B cell (primary cell): ENCODE measurements around the gene SMAD9. TPM values are rescaled to one million over a fixed set of nuclear protein-coding genes. Genes with fewer than 3 reads are reported as not detected.

Source experiments
- ATAC-seq: fragments of 200-7000 bp; cut with Tn5 transposase; one replicate; pipeline ENCODE4 v1.10.0; 2021; ENCODE audit warnings: low read depth, mild to moderate bottlenecking, moderate number of reproducible peaks, moderate library complexity
- CTCF ChIA-PET: fragments of 350-600 bp; sonication (Branson Sonifier 250); formaldehyde crosslinking; loops from one replicate; lab custom pipeline; 2021; ENCODE audit warnings: antibody characterized with exemption, inconsistent platforms; lab: Charles Lee
- POLR2A ChIA-PET: fragments of 350-600 bp; sonication (Branson Sonifier 250); formaldehyde crosslinking; loops from one replicate; lab custom pipeline; 2021; ENCODE audit warnings: antibody characterized with exemption; lab: Charles Lee
- DNase-seq: peaks from one replicate; pipeline ENCODE4 v3.0.0; 2013
- H2AFZ ChIP-seq: 2 replicates; pipeline ENCODE4 v1.6.1; 2012; ENCODE audit warnings: mild to moderate bottlenecking, low read depth, low read length; ENCODE audit not compliant: insufficient read depth, poor library complexity, severe bottlenecking
- H3K27ac ChIP-seq, 2 donors: 1 replicate in 1 of 2; 2 replicates in 1 of 2; pipeline ENCODE4 v1.5.1; 2012 to 2013; ENCODE audit warnings: low read length in 2 of 2, mild to moderate bottlenecking in 2 of 2, moderate library complexity in 1 of 2
- H3K27me3 ChIP-seq, 4 experiments: fragments of 200-600 bp in 1 of 4; sonication (generic) in 1 of 4; replicated peaks in 1 of 4; 1 replicate in 2 of 4; 2 replicates in 2 of 4; pipeline versions ENCODE4 v1.6.1 to v1.7.0; 2013 to 2016; ENCODE audit warnings: low read length in 3 of 4, mild to moderate bottlenecking in 2 of 4, mixed read lengths in 1 of 4, moderate library complexity in 1 of 4; ENCODE audit not compliant: insufficient read depth in 4 of 4, control insufficient read depth in 3 of 4; ENCODE audit errors: control extremely low read depth in 1 of 4
- H3K36me3 ChIP-seq, 2 experiments: replicated peaks in 1 of 2; 1 replicate in 1 of 2; 2 replicates in 1 of 2; pipeline versions ENCODE4 v1.6.1 to v1.7.1; 2013; ENCODE audit warnings: low read length in 1 of 2; ENCODE audit not compliant: insufficient read depth in 2 of 2, control insufficient read depth in 1 of 2; ENCODE audit errors: control extremely low read depth in 1 of 2, extremely low read depth in 1 of 2
- H3K4me1 ChIP-seq, 2 donors: fragments of 200-600 bp in 1 of 2; sonication (generic) in 1 of 2; 1 replicate in 1 of 2; 2 replicates in 1 of 2; pipeline versions ENCODE4 v1.5.1 to v1.6.1; 2013 to 2017; ENCODE audit warnings: low read length in 2 of 2; ENCODE audit not compliant: control insufficient read depth in 2 of 2, insufficient read depth in 2 of 2
- H3K4me2 ChIP-seq: replicated peaks from 2 replicates; pipeline ENCODE3; 2012; ENCODE audit warnings: mild to moderate bottlenecking, low read depth, low read length; ENCODE audit not compliant: poor library complexity, severe bottlenecking
- H3K4me3 ChIP-seq, 5 experiments: fragments of 200-600 bp in 1 of 5; sonication (generic) in 1 of 5; 1 replicate in 3 of 5; 2 replicates in 2 of 5; pipeline versions ENCODE4 v1.5.1 to v1.7.0; 2011 to 2016; ENCODE audit warnings: low read length in 4 of 5, mild to moderate bottlenecking in 4 of 5, low read depth in 2 of 5, control low read depth in 1 of 5, moderate library complexity in 1 of 5; ENCODE audit not compliant: insufficient read depth in 1 of 5; ENCODE audit errors: control extremely low read depth in 1 of 5, extremely low read depth in 1 of 5
- H3K79me2 ChIP-seq: fragments of 200-600 bp; sonication (generic); one replicate; pipeline ENCODE4 v1.6.0; 2016; ENCODE audit warnings: low read length; ENCODE audit not compliant: control insufficient read depth, insufficient read depth
- H3K9ac ChIP-seq: fragments of 200-600 bp; sonication (generic); 2 replicates; pipeline ENCODE4 v1.6.1; 2017; ENCODE audit warnings: mild to moderate bottlenecking, low read length, moderate library complexity
- H3K9me3 ChIP-seq, 3 donors: one replicate each; pipeline versions ENCODE4 v1.6.1 to v1.7.1; 2013; ENCODE audit warnings: low read length in 2 of 3; ENCODE audit not compliant: control insufficient read depth in 2 of 3, insufficient read depth in 1 of 3; ENCODE audit errors: control extremely low read depth in 1 of 3
- H4K20me1 ChIP-seq: 2 replicates; pipeline ENCODE4 v1.6.0; 2012; ENCODE audit warnings: mild to moderate bottlenecking, low read length; ENCODE audit not compliant: insufficient read depth, control insufficient read depth, poor library complexity, severe bottlenecking
- H3K27ac Mint-ChIP-seq: one replicate; pipeline ENCODE4 v1.8.0; 2021; ENCODE audit warnings: mixed read lengths
- H3K27me3 Mint-ChIP-seq: one replicate; pipeline ENCODE4 v1.8.0; 2021; ENCODE audit warnings: mixed read lengths
- H3K4me1 Mint-ChIP-seq: one replicate; pipeline ENCODE4 v1.8.0; 2021; ENCODE audit warnings: mixed read lengths
- H3K4me3 Mint-ChIP-seq: one replicate; pipeline ENCODE4 v1.8.0; 2021; ENCODE audit warnings: mixed read lengths
- H3K9me3 Mint-ChIP-seq: one replicate; pipeline ENCODE4 v1.8.0; 2022; ENCODE audit warnings: mixed read lengths; ENCODE audit not compliant: insufficient read depth
- CTCF ChIP-seq: fragments of 200-600 bp; IDR thresholded peaks from one replicate; pipeline ENCODE4 v1.8.0; 2022; ENCODE audit warnings: antibody characterized with exemption, mild to moderate bottlenecking
- EZH2 ChIP-seq: IDR thresholded peaks from 2 replicates; pipeline ENCODE4 v1.6.1; 2012; ENCODE audit warnings: borderline replicate concordance, low read depth, mild to moderate bottlenecking, moderate library complexity, low read length; ENCODE audit not compliant: insufficient read depth, poor library complexity, severe bottlenecking
- WGBS: methylation state at CpG from one replicate; pipeline ENCODE4 v1.1.5; 2013; ENCODE audit warnings: missing lambda C conversion rate; ENCODE audit not compliant: insufficient coverage; 5-methylcytosine and 5-hydroxymethylcytosine counted together
- intact Hi-C: fragments of 100-400 bp; cut with micrococcal nuclease; formaldehyde crosslinking; loops from one replicate; pipeline ENCODE4 v1.10.0; 2022
- polyA plus RNA-seq: library from polyadenylated mRNA; depleted of rRNA; stranded (reverse); fragments of >200 nt; gene quantifications from 2 replicates; pipeline ENCODE4 v1.2.3, GENCODE V29; 2012
- total RNA-seq, 2 donors: library from RNA; stranded (reverse); fragments of 120-200 nt in 1 of 2; gene quantifications; 1 replicate in 1 of 2; 2 replicates in 1 of 2; pipeline versions ENCODE4 v1.2.3 to v1.2.4, GENCODE V29; 2013 to 2022

The SMAD9 gene
- total and polyA plus RNA-seq, 2 donors (not counting 1 experiment from before 2014, with no cell fraction given): not detected

DNA sequence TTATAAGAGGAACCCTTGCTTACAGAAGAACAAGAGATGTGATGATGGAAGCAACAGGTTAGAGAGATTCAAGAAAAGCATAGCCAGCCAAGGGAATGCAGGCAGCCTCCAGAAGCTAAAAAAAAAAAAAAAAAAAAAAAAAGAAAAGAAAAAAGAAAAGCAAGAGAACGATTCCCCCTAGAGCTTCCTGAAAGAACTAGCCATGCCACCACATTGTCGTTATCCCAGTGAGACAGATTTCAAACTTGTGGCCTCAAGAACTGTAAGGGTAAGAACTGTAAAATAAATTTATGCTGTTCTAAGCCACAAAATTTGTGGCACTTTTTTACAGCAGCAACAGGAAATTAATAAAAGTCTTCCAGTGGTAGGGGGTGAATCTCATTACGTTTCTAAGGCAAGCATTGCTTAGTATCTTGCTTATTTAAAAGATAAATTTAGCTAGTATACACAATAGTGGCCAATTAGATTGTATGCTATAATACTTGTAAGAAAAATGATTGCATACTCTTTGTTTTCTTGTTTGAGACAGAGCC lies 79.3 kb downstream of the SMAD9 start:
- Histone ChIP-seq H3K79me2 (no peaks in the 10 kb centered on the region), H3K27ac (no peak overlapping the region), H4K20me1 (no peaks in the 10 kb centered on the region), H3K4me3 (no peak overlapping the region), H3K9me3 (no peaks in the 10 kb centered on the region), H3K4me2 (no peak overlapping the region), H3K27me3 (no peaks in the 10 kb centered on the region), H3K4me1 (no peaks in the 10 kb centered on the region), H2AFZ (no peak overlapping the region), H3K9ac (no peak overlapping the region), H3K36me3 (no peaks in the 10 kb centered on the region)
- DNase-seq: no peak
- WGBS: no CpG with 5 or more reads among the region's 3 CpGs
- Mint-ChIP-seq H3K9me3 (no peaks in the 10 kb centered on the region), H3K27me3 (no peaks in the 10 kb centered on the region), H3K4me3 (no peak overlapping the region), H3K4me1 (no peaks in the 10 kb centered on the region), H3K27ac (no peak overlapping the region)
- ATAC-seq: no peak
- ChIA-PET CTCF (interaction anchor here (1.2 to 1.6 kb wide), 3 partner anchors 103 to 388 kb away, joined by 3 to 4 read pairs (median 3); no protein-coding TSS in a partner anchor), POLR2A (no interaction called here)
- no peak for TF ChIP-seq EZH2
- TF ChIP-seq CTCF: no peak
- intact Hi-C loops: loop anchor here (2.0 kb wide), 1 partner anchor 420 kb away; no protein-coding TSS in a partner anchor

GRCh38 chr13:36839981-36840380 lies 80.1 kb downstream of the SMAD9 start:
- TF ChIP-seq EZH2 (no peak), CTCF (no peak)
- POLR2A ChIA-PET: no interaction called here
- intact Hi-C loops: loop anchor here (2.0 kb wide), 1 partner anchor 419 kb away; no protein-coding TSS in a partner anchor
- Histone ChIP-seq H3K79me2 (no peaks in the 10 kb centered on the region), H4K20me1 (no peaks in the 10 kb centered on the region), H3K27ac (no peak overlapping the region), H2AFZ (no peak overlapping the region), H3K27me3 (no peaks in the 10 kb centered on the region), H3K4me1 (no peaks in the 10 kb centered on the region), H3K4me3 (no peak overlapping the region), H3K9me3 (no peaks in the 10 kb centered on the region), H3K9ac (no peak overlapping the region), H3K36me3 (no peaks in the 10 kb centered on the region), H3K4me2 (no peak overlapping the region)
- CTCF ChIA-PET: interaction anchor here (1.4 to 2.3 kb wide), 2 partner anchors 11 to 18 kb away, joined by 4 to 5 read pairs; no protein-coding TSS in a partner anchor
- ATAC-seq: no peak
- Mint-ChIP-seq H3K4me3 (no peak overlapping the region), H3K9me3 (no peaks in the 10 kb centered on the region), H3K27me3 (no peaks in the 10 kb centered on the region), H3K4me1 (no peaks in the 10 kb centered on the region), H3K27ac (no peak overlapping the region)
- no peak for DNase-seq
- 86% methylated on average over 4 of the region's 12 CpGs for WGBS
